Endothelial cell of umbilical vein (primary cell): Measurements from ENCODE around the gene CCSAP.

ENCODE experiments used
- JUN ChIP-seq: IDR thresholded peaks from 2 replicates; pipeline ENCODE4 v1.6.1; 2011; ENCODE audit warnings: borderline replicate concordance, low read depth; ENCODE audit not compliant: insufficient read length, insufficient read depth
- POLR2A ChIP-seq: IDR thresholded peaks from 2 replicates; pipeline ENCODE4 v1.6.1; 2012; ENCODE audit warnings: low read depth, mild to moderate bottlenecking, control low read depth, low read length
- POLR2AphosphoS5 ChIP-seq: IDR thresholded peaks from 2 replicates; pipeline ENCODE4 v1.6.1; 2012; ENCODE audit warnings: low read depth, mild to moderate bottlenecking, control low read depth, low read length, moderate library complexity; ENCODE audit not compliant: insufficient read depth
- TF ChIP-seq, protein P1 (sequence below), 2 donors: IDR thresholded peaks; 1 replicate in 1 of 2; 2 replicates in 1 of 2; pipeline ENCODE4 v1.5.1; 2011; ENCODE audit warnings: low read length in 2 of 2, mild to moderate bottlenecking in 2 of 2, moderate library complexity in 2 of 2, control low read depth in 1 of 2, inconsistent platforms in 1 of 2, low read depth in 1 of 2; ENCODE audit not compliant: insufficient read depth in 1 of 2; ENCODE audit errors: extremely low read depth in 1 of 2
- TF ChIP-seq, protein P2 (sequence below): IDR thresholded peaks from 2 replicates; pipeline ENCODE4 v1.6.1; 2011; ENCODE audit not compliant: insufficient read depth, insufficient read length

DNA sequence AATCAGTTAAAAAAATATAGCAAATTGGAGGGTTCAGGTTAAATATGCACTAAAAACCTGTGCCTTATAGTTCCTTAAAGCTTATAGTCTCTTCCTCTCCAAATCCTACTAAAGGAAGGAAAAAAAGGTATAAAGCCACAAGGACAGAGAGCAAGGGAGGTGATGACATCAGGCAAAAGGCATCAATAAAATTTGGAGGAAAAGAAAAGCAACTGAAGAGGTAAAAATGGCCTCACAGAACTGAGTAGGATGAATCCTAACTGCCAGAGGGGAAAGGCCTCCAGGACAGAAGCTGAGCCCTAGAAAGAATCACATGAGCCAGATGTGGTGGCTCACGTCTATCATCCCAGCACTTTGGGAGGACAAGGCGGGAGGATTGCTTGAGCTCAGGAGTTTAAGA, 8.1 kb downstream of the CCSAP start:
- TF ChIP-seq POLR2A (no peak), JUN (no peak), POLR2AphosphoS5 (no peak)
- TF ChIP-seq, protein P1, sequence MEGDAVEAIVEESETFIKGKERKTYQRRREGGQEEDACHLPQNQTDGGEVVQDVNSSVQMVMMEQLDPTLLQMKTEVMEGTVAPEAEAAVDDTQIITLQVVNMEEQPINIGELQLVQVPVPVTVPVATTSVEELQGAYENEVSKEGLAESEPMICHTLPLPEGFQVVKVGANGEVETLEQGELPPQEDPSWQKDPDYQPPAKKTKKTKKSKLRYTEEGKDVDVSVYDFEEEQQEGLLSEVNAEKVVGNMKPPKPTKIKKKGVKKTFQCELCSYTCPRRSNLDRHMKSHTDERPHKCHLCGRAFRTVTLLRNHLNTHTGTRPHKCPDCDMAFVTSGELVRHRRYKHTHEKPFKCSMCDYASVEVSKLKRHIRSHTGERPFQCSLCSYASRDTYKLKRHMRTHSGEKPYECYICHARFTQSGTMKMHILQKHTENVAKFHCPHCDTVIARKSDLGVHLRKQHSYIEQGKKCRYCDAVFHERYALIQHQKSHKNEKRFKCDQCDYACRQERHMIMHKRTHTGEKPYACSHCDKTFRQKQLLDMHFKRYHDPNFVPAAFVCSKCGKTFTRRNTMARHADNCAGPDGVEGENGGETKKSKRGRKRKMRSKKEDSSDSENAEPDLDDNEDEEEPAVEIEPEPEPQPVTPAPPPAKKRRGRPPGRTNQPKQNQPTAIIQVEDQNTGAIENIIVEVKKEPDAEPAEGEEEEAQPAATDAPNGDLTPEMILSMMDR (IDR thresholded peaks at IDR 0.05; ENCODE audit: extremely low read depth in 1 of 2, insufficient read depth in 1 of 2, low read depth in 1 of 2, low read length in 2 of 2): no peak
- TF ChIP-seq, protein P2, sequence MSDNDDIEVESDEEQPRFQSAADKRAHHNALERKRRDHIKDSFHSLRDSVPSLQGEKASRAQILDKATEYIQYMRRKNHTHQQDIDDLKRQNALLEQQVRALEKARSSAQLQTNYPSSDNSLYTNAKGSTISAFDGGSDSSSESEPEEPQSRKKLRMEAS: no peak
